Esophagus squamous epithelium (tissue), 5 donors: ENCODE data around the gene LIF. TPM values are rescaled to one million over a fixed set of nuclear protein-coding genes. Genes with fewer than 3 reads are reported as not detected.
A peak's percentile ranks its signal among the peaks of the same experiment; 100 is the strongest.

ENCODE experiments used
- DNase-seq: peaks from one replicate; lab custom pipeline; 2025; lab: John Stamatoyannopoulos, UW
- H3K27ac ChIP-seq, 4 donors: fragments of 200-600 bp; sonication (generic); one replicate each; pipeline ENCODE4 v1.5.1; 2016 to 2019; ENCODE audit warnings: mild to moderate bottlenecking in 1 of 4
- H3K27me3 ChIP-seq, 4 donors: fragments of 200-600 bp; sonication (generic); 1 replicate in 3 of 4; 2 replicates in 1 of 4; pipeline versions ENCODE4 v1.5.1 to v1.6.0; 2017 to 2021; ENCODE audit warnings: antibody characterized with exemption in 1 of 4
- H3K36me3 ChIP-seq, 3 donors: fragments of 200-600 bp; sonication (generic); one replicate each; pipeline ENCODE4 v1.5.1; 2016 to 2019
- H3K4me1 ChIP-seq, 3 donors: fragments of 200-600 bp; sonication (generic); one replicate each; pipeline ENCODE4 v1.5.1; 2017 to 2019
- H3K4me3 ChIP-seq, 4 donors: fragments of 200-600 bp; sonication (generic); 1 replicate in 3 of 4; 2 replicates in 1 of 4; pipeline ENCODE4 v1.5.1; 2016 to 2019; ENCODE audit warnings: mild to moderate bottlenecking in 2 of 4, moderate library complexity in 1 of 4
- H3K9me3 ChIP-seq, 3 donors: fragments of 200-600 bp; sonication (generic); one replicate each; pipeline ENCODE4 v1.5.1; 2016 to 2019
- CTCF ChIP-seq, 6 experiments: fragments of 450-650 bp in 4 of 6; fragments of 200-600 bp in 2 of 6; sonication (generic) in 2 of 6; IDR thresholded peaks; one replicate each; pipeline ENCODE4 v1.5.1; 2016 to 2019; ENCODE audit warnings: antibody characterized with exemption in 6 of 6, mild to moderate bottlenecking in 4 of 6, moderate library complexity in 4 of 6
- POLR2A ChIP-seq, 4 donors: fragments of 450-650 bp; IDR thresholded peaks; one replicate each; pipeline ENCODE4 v1.6.1; 2017; ENCODE audit warnings: antibody characterized with exemption in 4 of 4, mild to moderate bottlenecking in 4 of 4, moderate library complexity in 3 of 4
- WGBS, 2 donors: methylation state at CpG; one replicate each; pipeline ENCODE4 v1.1.5; 2018; 5-methylcytosine and 5-hydroxymethylcytosine counted together
- intact Hi-C: fragments of 100-400 bp; cut with DNase I; formaldehyde crosslinking; loops from one replicate; pipeline ENCODE4 v1.15.0; 2022
- total RNA-seq, 4 donors: library from RNA; depleted of rRNA; stranded (reverse); fragments of >200 nt; gene quantifications; one replicate each; pipeline ENCODE4 v1.1.0, GENCODE V29; 2016
- donor health status: DM: yes; HTN: yes; CAD: no.

LIF gene
- total RNA-seq, 4 donors from 2014 or later = 0.08 to 0.76 (median 0.10) TPM

DNA sequence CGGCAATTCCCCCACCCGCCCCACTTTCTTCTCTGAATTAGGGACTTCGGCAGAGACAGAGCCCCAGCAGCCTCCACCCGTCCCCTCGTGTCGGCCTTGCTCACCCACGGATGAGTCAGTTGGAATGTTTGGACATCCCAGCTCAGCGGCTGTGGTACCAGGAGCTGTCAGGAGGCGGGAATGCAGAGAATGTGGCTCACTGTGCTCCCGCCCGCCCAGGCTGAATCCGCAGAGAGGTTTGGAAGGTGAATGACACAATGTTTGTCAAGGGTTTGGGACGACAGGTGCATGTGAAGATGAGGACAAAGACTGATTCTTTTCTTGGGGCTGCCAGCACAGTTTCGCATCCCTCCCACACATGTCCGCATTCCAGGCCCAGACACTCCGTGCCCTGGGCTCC lies 39.6 kb downstream of the LIF start:
- Histone ChIP-seq H3K36me3 (no peaks in the 10 kb centered on the region), H3K27me3 (peaks cover 0 to 10% (median 0%) of the 10 kb centered on the region in 4 donors), H3K9me3 (no peaks in the 10 kb centered on the region), H3K4me3 (no peak overlapping the region), H3K4me1 (peaks cover 12 to 96% (median 61%) of the 10 kb centered on the region in 3 donors), H3K27ac (peak overlapping the region; percentile 13 to 82 (median 61))
- intact Hi-C loops = no loop called here
- no peak for DNase-seq
- WGBS, 2 donors = 36 to 37% methylated on average over 11 to 16 of the region's 16 CpGs
- TF ChIP-seq POLR2A (IDR thresholded peaks at IDR 0.05) = no peak

DNA sequence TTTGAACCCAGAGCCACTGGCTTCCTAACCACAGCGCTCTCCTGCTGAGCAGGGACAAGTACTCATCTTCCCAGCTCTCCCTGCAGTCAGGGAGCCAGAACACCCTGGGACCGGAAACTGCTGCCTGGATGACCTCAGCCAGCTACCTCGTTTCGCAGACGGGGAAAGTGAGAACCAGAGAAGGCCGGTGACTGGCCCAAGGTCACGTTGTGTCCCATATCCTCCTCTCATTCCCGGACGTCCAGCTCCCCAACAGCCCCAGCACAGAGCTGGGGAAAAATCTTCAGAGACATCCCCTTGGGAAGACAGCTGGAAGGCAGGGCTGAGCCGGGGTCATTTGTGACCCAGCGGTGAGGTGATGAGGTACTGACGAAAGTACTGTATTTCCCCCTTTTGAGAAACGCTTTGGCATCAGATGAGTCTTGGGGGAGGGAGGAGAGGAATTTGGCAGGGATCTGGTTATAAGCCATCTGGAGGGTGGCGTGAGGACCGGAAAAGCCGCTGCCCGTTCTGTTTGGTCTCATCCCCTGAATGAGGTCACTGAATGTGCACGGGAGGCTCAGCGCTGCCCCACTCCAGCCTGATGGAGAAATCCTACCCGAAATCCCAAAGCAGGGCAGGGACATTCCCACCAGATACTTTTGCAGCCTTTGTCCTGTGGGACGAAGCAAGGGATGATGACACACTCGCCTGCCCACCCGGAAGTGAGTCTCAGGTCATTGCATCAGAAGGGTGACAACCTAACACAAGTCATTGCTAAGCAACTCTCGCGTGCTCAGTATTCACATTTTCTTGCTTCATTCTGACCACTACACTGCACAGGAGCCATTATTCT lies 41.1 kb downstream of the LIF start:
- TF ChIP-seq CTCF (IDR thresholded peaks at IDR 0.05) (no peak), POLR2A (IDR thresholded peaks at IDR 0.05) (no peak)
- Histone ChIP-seq H3K9me3 (no peaks in the 10 kb centered on the region), H3K36me3 (no peaks in the 10 kb centered on the region), H3K4me1 (peaks cover 12 to 94% (median 64%) of the 10 kb centered on the region in 3 donors), H3K4me3 (no peak overlapping the region), H3K27ac (peak overlapping the region; percentile 3 to 82 (median 70)), H3K27me3 (peaks cover 0 to 10% (median 0%) of the 10 kb centered on the region in 4 donors)
- WGBS, 2 donors = 47 to 49% methylated on average over 17 to 19 of the region's 25 CpGs
- DNase-seq = no peak
- intact Hi-C loops = no loop called here

DNA sequence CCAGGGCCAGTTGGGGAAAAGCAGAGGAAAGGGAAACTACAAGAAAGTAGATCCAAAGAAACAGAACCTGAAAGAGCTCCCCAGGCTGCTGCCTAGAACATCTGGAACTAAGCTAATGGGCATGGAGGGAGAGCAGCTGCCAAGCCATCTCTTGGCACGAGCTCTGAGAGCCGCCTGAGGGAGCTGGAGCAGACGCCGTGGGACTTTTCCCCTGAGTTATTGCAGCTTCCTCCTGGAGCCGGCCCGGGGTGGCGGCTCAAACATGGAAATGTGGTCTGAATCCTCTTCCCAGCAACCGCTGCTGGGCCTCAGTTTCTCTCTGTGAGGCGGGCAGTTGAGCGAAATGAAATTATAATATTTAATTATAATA lies 41.8 kb downstream of the LIF start:
- H3K4me1 ChIP-seq = peaks cover 12 to 87% (median 59%) of the 10 kb centered on the region in 3 donors
- TF ChIP-seq CTCF (IDR thresholded peaks at IDR 0.05) (no peak), POLR2A (IDR thresholded peaks at IDR 0.05) (no peak)
- DNase-seq = no peak
- H3K4me3 ChIP-seq = no peak overlapping the region
- intact Hi-C loops = no loop called here
- H3K36me3 ChIP-seq = no peaks in the 10 kb centered on the region
- H3K27me3 ChIP-seq = peaks cover 0 to 10% (median 0%) of the 10 kb centered on the region in 4 donors
- no peaks in the 10 kb centered on the region for H3K9me3 ChIP-seq
- H3K27ac ChIP-seq = peak overlapping the region; percentile 3 to 82 (median 70)
- WGBS, 2 donors = 13 to 47% methylated on average over 10 of the region's 10 CpGs

DNA sequence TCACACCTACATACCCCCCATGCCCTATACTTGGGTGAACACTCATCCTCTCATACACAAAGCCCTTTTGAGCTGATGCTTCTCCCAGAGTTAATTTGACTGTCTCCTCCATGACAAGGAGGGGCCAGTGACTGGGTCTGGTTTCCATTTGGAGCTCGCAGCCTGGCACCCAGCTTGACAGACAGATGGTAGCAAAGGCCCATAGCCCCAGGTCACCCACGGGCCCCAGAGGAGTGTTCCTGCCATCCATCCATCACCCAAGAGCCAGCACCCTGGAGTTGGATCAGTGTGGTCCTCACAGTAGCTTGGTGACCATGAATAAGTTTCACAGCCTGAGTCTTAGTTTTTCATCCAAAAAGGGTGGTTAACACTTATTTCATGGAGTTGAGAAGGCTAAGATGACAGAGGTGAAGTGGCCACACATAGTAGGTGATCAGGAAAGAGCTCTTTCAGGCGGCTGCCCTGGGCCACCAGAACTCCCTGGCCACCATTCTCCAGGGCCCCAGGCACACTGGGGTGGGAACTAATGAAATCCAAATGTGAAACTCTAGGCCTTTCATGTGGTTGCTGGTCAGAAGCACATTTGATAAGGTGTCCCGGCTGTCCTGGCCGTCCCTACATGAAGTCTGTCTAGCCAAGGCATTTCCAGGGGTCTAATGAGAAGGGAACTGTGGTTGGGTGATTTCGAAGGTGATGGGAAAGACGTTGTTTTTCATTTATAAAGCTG lies 42.4 kb downstream of the LIF start:
- WGBS, 2 donors = 31 to 53% methylated on average over 5 to 7 of the region's 7 CpGs
- intact Hi-C loops = no loop called here

More for the DNA sequence above, 42.4 kb downstream of the LIF start:
- Histone ChIP-seq H3K27ac (peak overlapping the region; percentile 3 to 82 (median 70)), H3K4me3 (no peak overlapping the region), H3K4me1 (peaks cover 12 to 81% (median 58%) of the 10 kb centered on the region in 3 donors), H3K36me3 (no peaks in the 10 kb centered on the region), H3K9me3 (no peaks in the 10 kb centered on the region), H3K27me3 (peaks cover 0 to 10% (median 0%) of the 10 kb centered on the region in 4 donors)
- no peak for DNase-seq
- no peak for TF ChIP-seq CTCF (IDR thresholded peaks at IDR 0.05)
- no peak for TF ChIP-seq POLR2A (IDR thresholded peaks at IDR 0.05)
